ENCODE results near the gene MEIS1. TPM values are rescaled to one million over a fixed set of nuclear protein-coding genes. Genes with fewer than 3 reads are reported as not detected.

Gene MEIS1
- total RNA-seq, 4 donors from 2014 or later: 25.9 to 129 (median 28.8) TPM

- in situ Hi-C loops (cut with MboI; ENCODE audit: low pct_ligation_motif_present in 1 of 4, low pct_unique_long_range_greater_than_20kb in 1 of 4, low sequenced_read_pairs in 3 of 4): loop anchor here in 3 of 4 donors (25.0 kb wide), 5 partner anchors 240 to 1590 kb away; no protein-coding TSS in a partner anchor
- intact Hi-C loops (cut with DNase I; ENCODE audit: low total_unique reads): no loop called here
- 55 to 72% methylated on average over 5 to 8 of the region's 8 CpGs for WGBS, 2 donors (ENCODE audit: low coverage in 1 of 2)
Observed at GRCh38 chr2:66446941-66447340, 12.0 kb downstream of the MEIS1 start.

GRCh38 chr2:66447677-66448076 is 12.8 kb downstream of the MEIS1 start:
- WGBS, 2 donors (ENCODE audit: low coverage in 1 of 2): 63 to 71% methylated on average over 2 of the region's 2 CpGs
- no peaks in the 10 kb centered on the region for H3K4me1 ChIP-seq
- in situ Hi-C loops (cut with MboI; ENCODE audit: low pct_ligation_motif_present in 1 of 4, low pct_unique_long_range_greater_than_20kb in 1 of 4, low sequenced_read_pairs in 3 of 4): loop anchor here in 3 of 4 donors (25.0 kb wide), 5 partner anchors 240 to 1590 kb away; no protein-coding TSS in a partner anchor
- H3K27me3 ChIP-seq: peaks cover 15% of the 10 kb centered on the region
- no peak for DNase-seq
- peak overlapping the region; percentile 91 to 96 (median 93) for H3K27ac ChIP-seq
- H3K4me3 ChIP-seq: peak overlapping the region in 1 of 4 donors; percentile 73
- no peaks in the 10 kb centered on the region for H3K9me3 ChIP-seq
- TF ChIP-seq EP300 (IDR thresholded peaks at IDR 0.05; ENCODE audit: low read depth) (no peak), POLR2AphosphoS5 (IDR thresholded peaks at IDR 0.05) (no peak), CTCF (IDR thresholded peaks at IDR 0.05) (no peak), POLR2A (IDR thresholded peaks at IDR 0.05) (no peak)
- no peaks in the 10 kb centered on the region for H3K36me3 ChIP-seq
- intact Hi-C loops (cut with DNase I; ENCODE audit: low total_unique reads): no loop called here

More at GRCh38 chr2:66446941-66447340, 12.0 kb downstream of the MEIS1 start:
- no peak for DNase-seq
- Histone ChIP-seq H3K36me3 (no peaks in the 10 kb centered on the region), H3K4me1 (no peaks in the 10 kb centered on the region), H3K9me3 (no peaks in the 10 kb centered on the region), H3K27me3 (peaks cover 20% of the 10 kb centered on the region), H3K27ac (peak overlapping the region; percentile 91 to 96 (median 93)), H3K4me3 (peak overlapping the region in 3 of 4 donors; percentile 29 to 73 (median 31))
- TF ChIP-seq CTCF (IDR thresholded peaks at IDR 0.05): no peak
- TF ChIP-seq EP300 (IDR thresholded peaks at IDR 0.05; ENCODE audit: low read depth): no peak
- no peak for TF ChIP-seq POLR2AphosphoS5 (IDR thresholded peaks at IDR 0.05)

GRCh38 chr2:66448136-66448991 is 13.4 kb downstream of the MEIS1 start:
- TF ChIP-seq EP300 (IDR thresholded peaks at IDR 0.05; ENCODE audit: low read depth) (no peak), CTCF (IDR thresholded peaks at IDR 0.05) (no peak), POLR2A (IDR thresholded peaks at IDR 0.05) (no peak), POLR2AphosphoS5 (IDR thresholded peaks at IDR 0.05) (no peak)
- no peaks in the 10 kb centered on the region for H3K4me1 ChIP-seq
- no peaks in the 10 kb centered on the region for H3K36me3 ChIP-seq
- H3K27ac ChIP-seq: peak overlapping the region; percentile 91 to 96 (median 93)
- intact Hi-C loops (cut with DNase I; ENCODE audit: low total_unique reads) (no loop called here), in situ Hi-C loops (cut with MboI; ENCODE audit: low pct_ligation_motif_present in 1 of 4, low pct_unique_long_range_greater_than_20kb in 1 of 4, low sequenced_read_pairs in 3 of 4) (loop anchor here in 3 of 4 donors (25.0 kb wide), 5 partner anchors 239 to 1589 kb away; no protein-coding TSS in a partner anchor)
- no peak for DNase-seq
- no peaks in the 10 kb centered on the region for H3K9me3 ChIP-seq
- peaks cover 15% of the 10 kb centered on the region for H3K27me3 ChIP-seq
- 55 to 64% methylated on average over 3 of the region's 3 CpGs for WGBS, 2 donors (ENCODE audit: low coverage in 1 of 2)
- no peak overlapping the region for H3K4me3 ChIP-seq

- intact Hi-C loops (cut with DNase I; ENCODE audit: low total_unique reads): no loop called here
- H3K4me1 ChIP-seq: peaks cover 0 to 22% (median 4%) of the 10 kb centered on the region in 4 donors
- H3K27me3 ChIP-seq: no peaks in the 10 kb centered on the region
- no peak for DNase-seq
- H3K27ac ChIP-seq: peak overlapping the region in 2 of 4 donors; percentile 15 to 96
- H3K36me3 ChIP-seq: no peaks in the 10 kb centered on the region
- TF ChIP-seq CTCF (IDR thresholded peaks at IDR 0.05): no peak
- no peak for TF ChIP-seq POLR2A (IDR thresholded peaks at IDR 0.05)
- TF ChIP-seq POLR2AphosphoS5 (IDR thresholded peaks at IDR 0.05): no peak
- no peak for TF ChIP-seq EP300 (IDR thresholded peaks at IDR 0.05; ENCODE audit: low read depth)
- in situ Hi-C loops (cut with MboI; ENCODE audit: low pct_ligation_motif_present in 1 of 4, low pct_unique_long_range_greater_than_20kb in 1 of 4, low sequenced_read_pairs in 3 of 4): no loop called here
- no peaks in the 10 kb centered on the region for H3K9me3 ChIP-seq
- no peak overlapping the region for H3K4me3 ChIP-seq
Observed at GRCh38 chr2:66452214-66452613, 17.3 kb downstream of the MEIS1 start.

All from transverse colon (tissue), 4 donors.